Ishikawa (cell line): ENCODE results near the gene EML1.

Experiments used
- CEBPB ChIP-seq: IDR thresholded peaks from 2 replicates; pipeline ENCODE4 v1.6.1; 2012
- CREB1 ChIP-seq: IDR thresholded peaks from 2 replicates; pipeline ENCODE4 v1.6.1; 2012; ENCODE audit warnings: low read depth
- EGR1 ChIP-seq: IDR thresholded peaks from 2 replicates; pipeline ENCODE4 v1.6.1; 2012
- EP300 ChIP-seq: IDR thresholded peaks from 2 replicates; pipeline ENCODE4 v1.6.1; 2012; ENCODE audit warnings: borderline replicate concordance
- FOXM1 ChIP-seq: IDR thresholded peaks from 2 replicates; pipeline ENCODE4 v1.6.1; 2012; ENCODE audit warnings: low read depth, borderline replicate concordance
- NFIC ChIP-seq: IDR thresholded peaks from 2 replicates; pipeline ENCODE4 v1.6.1; 2012
- RAD21 ChIP-seq: IDR thresholded peaks from 2 replicates; pipeline ENCODE4 v1.6.1; 2012; ENCODE audit warnings: low read depth
- TAF1 ChIP-seq: IDR thresholded peaks from 2 replicates; pipeline ENCODE4 v1.6.1; 2012; ENCODE audit warnings: low read depth, mild to moderate bottlenecking
- TCF12 ChIP-seq: IDR thresholded peaks from 2 replicates; pipeline ENCODE4 v1.6.1; 2012; ENCODE audit warnings: low read depth
- TEAD4 ChIP-seq: IDR thresholded peaks from 2 replicates; pipeline ENCODE4 v1.6.1; 2012
- YY1 ChIP-seq: IDR thresholded peaks from 2 replicates; pipeline ENCODE4 v1.6.1; 2012; ENCODE audit warnings: low read depth
- ZBTB7A ChIP-seq: IDR thresholded peaks from 2 replicates; pipeline ENCODE4 v1.6.1; 2012; ENCODE audit warnings: low read depth
- TF ChIP-seq, protein P1 (sequence below): IDR thresholded peaks from 2 replicates; pipeline ENCODE4 v1.6.1; 2012
- TF ChIP-seq, protein P2 (sequence below): IDR thresholded peaks from 2 replicates; pipeline ENCODE4 v1.6.1; 2012; ENCODE audit warnings: low read depth, mild to moderate bottlenecking
- TF ChIP-seq, protein P3 (sequence below): IDR thresholded peaks from 2 replicates; pipeline ENCODE4 v1.6.1; 2012

EML1 gene

DNA sequence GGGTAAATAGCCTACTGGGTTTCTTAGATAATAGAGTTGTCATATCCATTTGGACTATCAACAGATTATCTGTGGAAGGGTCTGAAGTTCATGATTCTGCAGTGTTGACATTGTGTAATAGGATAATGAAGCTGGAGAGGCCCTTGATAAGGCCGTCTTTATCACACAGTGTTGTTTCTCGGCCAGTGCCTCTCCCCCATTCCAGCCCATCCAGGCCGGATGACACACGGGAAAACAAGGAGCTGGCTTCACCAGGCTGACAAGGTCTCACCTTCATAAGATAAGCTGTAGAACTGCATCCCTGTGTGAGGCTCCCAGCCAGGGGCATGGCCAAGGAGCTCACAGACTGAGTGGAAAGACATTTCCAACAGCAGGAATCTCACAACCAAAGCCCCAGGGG is 8.7 kb upstream of the EML1 start:
- TF ChIP-seq, protein P1, sequence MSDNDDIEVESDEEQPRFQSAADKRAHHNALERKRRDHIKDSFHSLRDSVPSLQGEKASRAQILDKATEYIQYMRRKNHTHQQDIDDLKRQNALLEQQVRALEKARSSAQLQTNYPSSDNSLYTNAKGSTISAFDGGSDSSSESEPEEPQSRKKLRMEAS: no peak
- no peak for TF ChIP-seq CEBPB
- TF ChIP-seq TCF12: no peak
- TF ChIP-seq, protein P2, sequence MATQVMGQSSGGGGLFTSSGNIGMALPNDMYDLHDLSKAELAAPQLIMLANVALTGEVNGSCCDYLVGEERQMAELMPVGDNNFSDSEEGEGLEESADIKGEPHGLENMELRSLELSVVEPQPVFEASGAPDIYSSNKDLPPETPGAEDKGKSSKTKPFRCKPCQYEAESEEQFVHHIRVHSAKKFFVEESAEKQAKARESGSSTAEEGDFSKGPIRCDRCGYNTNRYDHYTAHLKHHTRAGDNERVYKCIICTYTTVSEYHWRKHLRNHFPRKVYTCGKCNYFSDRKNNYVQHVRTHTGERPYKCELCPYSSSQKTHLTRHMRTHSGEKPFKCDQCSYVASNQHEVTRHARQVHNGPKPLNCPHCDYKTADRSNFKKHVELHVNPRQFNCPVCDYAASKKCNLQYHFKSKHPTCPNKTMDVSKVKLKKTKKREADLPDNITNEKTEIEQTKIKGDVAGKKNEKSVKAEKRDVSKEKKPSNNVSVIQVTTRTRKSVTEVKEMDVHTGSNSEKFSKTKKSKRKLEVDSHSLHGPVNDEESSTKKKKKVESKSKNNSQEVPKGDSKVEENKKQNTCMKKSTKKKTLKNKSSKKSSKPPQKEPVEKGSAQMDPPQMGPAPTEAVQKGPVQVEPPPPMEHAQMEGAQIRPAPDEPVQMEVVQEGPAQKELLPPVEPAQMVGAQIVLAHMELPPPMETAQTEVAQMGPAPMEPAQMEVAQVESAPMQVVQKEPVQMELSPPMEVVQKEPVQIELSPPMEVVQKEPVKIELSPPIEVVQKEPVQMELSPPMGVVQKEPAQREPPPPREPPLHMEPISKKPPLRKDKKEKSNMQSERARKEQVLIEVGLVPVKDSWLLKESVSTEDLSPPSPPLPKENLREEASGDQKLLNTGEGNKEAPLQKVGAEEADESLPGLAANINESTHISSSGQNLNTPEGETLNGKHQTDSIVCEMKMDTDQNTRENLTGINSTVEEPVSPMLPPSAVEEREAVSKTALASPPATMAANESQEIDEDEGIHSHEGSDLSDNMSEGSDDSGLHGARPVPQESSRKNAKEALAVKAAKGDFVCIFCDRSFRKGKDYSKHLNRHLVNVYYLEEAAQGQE: no peak
- TF ChIP-seq EP300: no peak
- TF ChIP-seq EGR1: no peak
- TF ChIP-seq ZBTB7A: no peak
- no peak for TF ChIP-seq TEAD4
- no peak for TF ChIP-seq YY1
- TF ChIP-seq, protein P3, sequence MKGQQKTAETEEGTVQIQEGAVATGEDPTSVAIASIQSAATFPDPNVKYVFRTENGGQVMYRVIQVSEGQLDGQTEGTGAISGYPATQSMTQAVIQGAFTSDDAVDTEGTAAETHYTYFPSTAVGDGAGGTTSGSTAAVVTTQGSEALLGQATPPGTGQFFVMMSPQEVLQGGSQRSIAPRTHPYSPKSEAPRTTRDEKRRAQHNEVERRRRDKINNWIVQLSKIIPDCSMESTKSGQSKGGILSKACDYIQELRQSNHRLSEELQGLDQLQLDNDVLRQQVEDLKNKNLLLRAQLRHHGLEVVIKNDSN: no peak
- no peak for TF ChIP-seq FOXM1
- no peak for TF ChIP-seq NFIC
- no peak for TF ChIP-seq TAF1
- TF ChIP-seq CREB1: no peak
- no peak for TF ChIP-seq RAD21

DNA sequence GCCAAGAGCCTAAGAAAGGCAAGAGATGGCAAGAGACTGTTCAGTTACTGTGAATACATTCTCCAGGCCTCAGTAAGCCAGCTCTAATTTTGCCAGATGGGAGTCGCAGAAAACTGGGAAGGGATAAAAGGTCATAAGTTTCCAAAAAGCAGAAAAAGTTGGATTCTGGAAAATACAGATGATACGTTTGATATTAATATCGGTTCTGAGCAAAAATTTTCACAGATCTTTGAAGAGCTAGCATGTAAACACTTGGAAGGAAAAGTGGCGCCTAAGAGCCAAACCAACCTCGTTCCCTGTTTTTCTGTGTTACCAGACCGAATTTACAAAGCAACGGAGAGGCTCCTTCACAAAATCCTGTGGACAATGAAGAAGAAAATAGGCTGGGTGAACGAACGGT is 7.8 kb upstream of the EML1 start:
- no peak for TF ChIP-seq RAD21
- TF ChIP-seq, protein P1: no peak
- TF ChIP-seq TCF12: no peak
- no peak for TF ChIP-seq EP300
- TF ChIP-seq, protein P3: no peak
- TF ChIP-seq YY1: no peak
- TF ChIP-seq CREB1: no peak
- TF ChIP-seq EGR1: no peak

DNA sequence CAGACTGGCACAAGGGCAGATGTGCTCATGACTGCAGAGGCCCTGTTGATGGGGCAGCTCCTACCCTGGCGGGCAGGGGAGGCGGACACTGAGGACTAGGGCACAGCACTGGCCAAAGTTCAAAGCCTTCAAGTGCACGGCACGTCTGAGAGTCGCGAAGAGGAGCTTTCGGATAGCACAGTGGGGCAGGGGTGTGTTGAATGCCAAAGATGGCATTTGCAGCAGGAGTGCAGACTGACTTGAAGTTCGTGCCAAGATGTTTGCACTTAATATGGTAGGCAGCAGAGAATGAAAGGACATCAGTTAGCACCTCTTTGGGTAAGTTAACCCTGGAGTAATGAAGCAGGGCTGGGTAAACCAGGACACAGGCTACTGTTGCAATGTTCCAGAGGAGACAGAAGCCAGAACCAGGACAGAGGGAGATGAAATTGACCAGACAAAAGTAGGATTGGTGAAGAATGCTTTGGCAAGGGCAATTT is 6.7 kb upstream of the EML1 start:
- TF ChIP-seq CEBPB (no peak), ZBTB7A (no peak), YY1 (no peak)
- TF ChIP-seq, protein P3: no peak

DNA sequence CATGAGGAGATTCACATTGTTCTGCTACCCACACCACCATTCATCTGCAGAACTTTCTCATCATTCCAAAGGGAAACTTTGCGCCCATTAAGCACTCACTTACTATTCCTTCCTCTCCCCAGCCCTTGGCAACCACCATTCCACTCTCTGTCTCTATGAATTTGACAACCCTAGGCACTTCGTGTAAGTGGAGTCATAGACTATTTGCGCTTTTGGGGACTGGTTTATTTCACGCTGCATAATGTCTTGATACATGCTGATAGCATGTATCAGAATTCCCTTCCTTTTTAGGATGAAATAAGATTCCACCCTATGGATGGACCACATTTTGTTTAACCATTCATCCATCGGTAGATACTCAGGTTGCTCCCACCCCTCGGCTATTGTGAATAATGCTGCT is 4.5 kb upstream of the EML1 start:
- TF ChIP-seq YY1 (no peak), NFIC (no peak), EP300 (no peak), TCF12 (no peak), FOXM1 (no peak), RAD21 (no peak), CEBPB (no peak), ZBTB7A (no peak), TEAD4 (no peak), TAF1 (no peak), EGR1 (no peak), CREB1 (no peak)
- TF ChIP-seq, protein P1: no peak
- TF ChIP-seq, protein P2: no peak
- TF ChIP-seq, protein P3: no peak

DNA sequence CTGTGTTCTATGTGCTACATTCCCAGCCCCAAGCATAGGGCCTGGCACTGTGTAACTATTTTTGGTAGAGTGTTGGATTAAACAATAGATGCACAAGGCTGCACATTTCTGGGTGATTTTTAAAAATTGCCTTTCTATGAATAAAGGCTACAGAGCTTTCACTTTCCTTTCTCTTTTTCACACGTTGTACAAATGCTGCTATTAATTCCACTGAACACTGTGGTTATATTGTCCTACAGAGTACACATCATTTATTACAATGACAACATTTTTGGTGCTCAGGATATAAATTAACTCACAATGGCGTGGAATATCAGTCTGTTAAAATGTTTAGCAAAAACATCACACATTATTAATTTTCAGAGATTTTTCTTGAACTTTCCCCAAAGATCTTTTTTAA is 3.6 kb upstream of the EML1 start:
- no peak for TF ChIP-seq YY1
- TF ChIP-seq, protein P3: no peak
- TF ChIP-seq CREB1: no peak
- TF ChIP-seq TCF12: no peak
- TF ChIP-seq ZBTB7A: no peak
- no peak for TF ChIP-seq FOXM1
- TF ChIP-seq TAF1: no peak
- TF ChIP-seq EP300: no peak
- TF ChIP-seq, protein P1: no peak
- TF ChIP-seq CEBPB: no peak
- TF ChIP-seq RAD21: no peak
- no peak for TF ChIP-seq TEAD4
- no peak for TF ChIP-seq EGR1
- TF ChIP-seq, protein P2: no peak
- TF ChIP-seq NFIC: no peak
